Activated CD8-positive, alpha-beta memory T cell treated with anti-CD3 and anti-CD28 coated beads for 48 hours (primary cell): Measurements from ENCODE around the gene ROR1.
"Not testable (repeated sequence)": the region's sequence is repeated elsewhere in the genome, so short reads cannot be mapped to it uniquely, and the experiment has no call there.

Experiments
- DNase-seq, 3 experiments: peaks; one replicate each; pipeline ENCODE4 v3.0.0-alpha.2; 2020; ENCODE audit warnings: low read depth in 2 of 3, low spot score in 2 of 3

The ROR1 gene

DNA sequence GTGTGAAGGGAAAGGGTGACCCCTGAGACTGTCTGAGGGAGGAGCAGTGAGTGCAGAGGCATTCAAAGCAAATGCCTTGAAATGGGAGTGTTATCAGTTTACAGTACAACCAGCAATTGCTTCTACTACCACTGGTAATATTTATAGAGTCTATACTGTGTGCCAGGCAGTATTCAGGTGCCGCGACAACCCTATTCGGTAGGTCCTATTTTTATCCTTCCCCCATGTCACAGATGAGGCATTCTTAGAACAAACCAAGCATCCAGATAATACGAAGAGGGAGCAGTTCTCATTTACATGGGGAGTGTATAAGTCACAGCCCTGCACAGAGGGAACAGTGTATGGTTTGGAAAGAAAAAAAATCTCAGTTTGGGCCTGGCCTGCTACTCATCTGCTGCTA, 18.3 kb downstream of the ROR1 start:
- no peak for DNase-seq

DNA sequence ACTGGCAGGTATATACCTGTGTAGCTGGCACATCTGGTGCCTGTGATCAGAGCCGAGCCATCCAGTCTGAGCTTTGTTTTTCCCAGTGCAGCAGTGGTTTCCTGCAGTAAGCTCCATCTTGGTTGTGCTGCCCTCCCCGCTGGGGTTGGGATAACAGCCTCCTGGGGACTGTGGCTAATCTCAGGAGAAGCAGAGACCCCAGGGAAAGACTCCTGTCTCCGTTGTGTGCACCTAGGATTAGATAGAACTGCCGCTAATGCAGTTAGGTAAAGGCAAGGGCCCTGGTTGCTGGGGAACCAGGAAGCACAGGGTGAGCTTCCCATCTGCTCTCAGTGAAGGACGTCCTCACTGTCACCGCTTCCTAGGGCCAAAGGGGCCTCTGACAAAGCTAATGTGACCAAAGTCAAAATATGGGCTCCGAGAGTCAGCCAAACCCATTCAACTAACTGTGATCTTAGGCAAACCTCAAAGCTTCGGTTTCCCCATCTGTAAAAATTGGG, 20.0 kb downstream of the ROR1 start:
- no peak for DNase-seq

DNA sequence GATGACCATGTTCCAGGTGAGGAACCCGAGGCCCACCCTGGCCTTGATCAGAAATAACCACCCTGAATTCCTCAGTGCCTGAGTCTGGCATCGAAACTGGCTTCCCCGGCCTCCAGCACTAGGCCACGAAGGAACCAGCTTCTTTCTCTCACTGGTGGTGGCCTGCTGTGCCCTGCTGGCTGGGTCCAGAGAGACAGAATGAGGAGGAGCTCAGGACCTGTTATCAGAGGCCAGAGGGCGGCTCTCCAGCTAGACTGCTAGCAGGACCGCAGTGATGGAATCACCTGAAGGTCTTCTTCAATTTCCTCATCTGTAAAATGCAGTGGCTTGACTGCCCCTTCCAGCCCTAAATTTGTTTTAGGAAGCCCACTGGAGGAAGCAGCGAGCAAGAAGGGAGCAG, 20.5 kb downstream of the ROR1 start:
- DNase-seq = no peak

DNA sequence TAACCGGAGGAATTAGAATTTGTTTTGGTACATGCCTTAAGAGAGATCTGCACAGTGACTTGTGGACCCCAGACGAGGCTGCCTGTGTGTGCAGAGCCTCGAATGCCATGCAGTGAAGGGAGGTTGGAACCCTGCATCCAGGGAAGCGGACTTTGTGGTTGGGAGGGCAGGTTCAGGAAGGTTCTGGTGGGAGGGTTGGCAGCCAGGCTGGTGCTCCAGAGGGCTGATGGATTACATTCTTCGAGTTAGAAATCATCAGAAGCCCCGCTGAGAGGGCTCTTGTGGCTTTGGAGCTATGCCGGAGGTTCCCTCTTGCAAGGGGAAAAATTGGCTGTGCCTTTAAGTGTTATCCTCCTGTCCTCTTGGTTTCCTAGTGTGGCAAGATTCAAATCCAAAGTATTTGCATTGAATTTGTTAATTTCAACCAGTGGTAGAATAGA, 21.1 kb downstream of the ROR1 start:
- DNase-seq = no peak

DNA sequence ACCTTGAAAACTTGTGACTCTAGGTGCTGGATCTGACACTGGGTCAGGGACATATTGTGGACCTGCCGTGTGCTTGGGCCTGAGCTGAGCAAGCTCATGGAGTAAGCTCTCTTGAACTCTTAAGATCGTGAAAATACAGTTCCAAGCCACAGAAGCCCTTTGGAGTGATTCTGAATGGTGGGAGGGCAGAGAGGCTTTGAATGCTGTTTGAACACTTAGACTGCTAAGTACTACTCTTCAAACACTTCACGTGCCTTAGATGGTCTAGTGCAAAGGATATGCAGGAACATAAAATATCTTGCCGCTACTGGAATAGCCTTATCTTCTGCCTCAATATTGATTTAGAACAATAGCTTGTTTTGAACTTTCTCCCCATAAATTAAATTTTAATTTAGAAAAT, 21.6 kb downstream of the ROR1 start:
- no peak for DNase-seq

DNA sequence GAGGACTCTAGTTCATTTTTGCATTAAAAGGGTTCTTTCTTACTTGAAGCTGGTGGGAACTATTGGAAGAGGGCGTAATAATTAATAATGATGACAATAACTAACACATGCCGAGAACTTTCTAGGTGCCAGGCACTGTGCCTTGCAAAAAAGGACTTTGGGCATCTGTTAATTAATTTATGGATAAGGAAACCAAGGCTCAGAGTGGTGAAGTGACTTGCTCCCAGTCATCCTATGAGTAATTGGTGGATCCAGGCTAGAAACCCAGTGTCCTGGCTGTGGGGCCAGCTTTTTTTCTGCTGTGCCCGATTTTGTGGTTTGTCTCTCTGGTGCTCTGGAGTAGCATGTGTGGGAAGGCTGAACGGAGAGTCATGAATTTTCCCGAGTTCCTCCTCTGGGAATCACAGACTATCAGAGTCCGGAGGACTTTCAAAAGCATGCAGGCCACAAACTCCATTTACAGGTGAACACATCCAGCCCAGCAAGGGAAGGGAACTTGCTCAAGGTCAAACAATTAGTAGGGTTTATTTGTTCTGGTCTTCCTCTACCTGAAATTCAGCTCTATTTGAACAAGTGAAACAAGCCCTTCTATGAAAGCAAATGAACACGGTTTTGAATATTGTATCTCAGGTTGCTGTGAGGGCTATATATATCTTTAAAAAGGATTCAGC, 23.4 kb downstream of the ROR1 start:
- DNase-seq = no peak

DNA sequence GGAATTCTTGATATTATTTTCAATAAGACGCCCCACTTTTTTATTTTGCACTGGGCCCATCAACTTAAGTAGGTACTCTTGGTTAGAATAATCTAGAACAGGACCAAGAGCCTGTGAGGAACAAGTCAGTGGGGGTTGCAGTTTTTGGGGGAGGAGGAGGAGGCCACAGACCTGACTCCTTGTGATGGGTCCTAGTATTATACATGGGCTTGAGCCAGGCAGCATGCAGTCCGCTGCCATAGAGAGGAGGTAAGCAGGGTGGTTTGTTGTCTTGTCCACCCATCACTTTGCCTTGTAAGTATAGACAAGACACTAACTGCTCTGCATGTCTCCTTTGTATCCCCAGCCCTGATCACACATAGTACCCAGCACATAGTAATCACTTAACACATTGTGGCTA, 24.5 kb downstream of the ROR1 start:
- DNase-seq = no peak

DNA sequence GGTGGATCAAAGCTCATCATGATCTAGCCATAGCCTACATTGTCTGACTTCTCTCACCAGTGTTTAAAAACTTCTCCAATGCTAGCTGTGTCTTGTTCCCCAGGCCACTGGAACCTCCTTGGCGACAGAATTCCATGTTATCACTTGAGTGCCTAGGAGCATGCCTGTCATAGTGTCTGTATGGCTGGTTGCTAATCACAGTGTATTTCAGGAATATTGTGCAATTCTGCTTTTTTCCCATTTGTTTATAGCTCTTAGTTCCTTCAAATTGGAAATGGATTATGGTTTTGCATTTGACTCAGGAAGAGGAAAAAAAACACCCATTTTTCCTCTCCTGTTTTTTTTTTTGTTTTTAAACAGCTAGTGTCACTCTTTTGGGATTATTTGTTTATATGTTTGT, 25.5 kb downstream of the ROR1 start:
- no peak for DNase-seq

DNA sequence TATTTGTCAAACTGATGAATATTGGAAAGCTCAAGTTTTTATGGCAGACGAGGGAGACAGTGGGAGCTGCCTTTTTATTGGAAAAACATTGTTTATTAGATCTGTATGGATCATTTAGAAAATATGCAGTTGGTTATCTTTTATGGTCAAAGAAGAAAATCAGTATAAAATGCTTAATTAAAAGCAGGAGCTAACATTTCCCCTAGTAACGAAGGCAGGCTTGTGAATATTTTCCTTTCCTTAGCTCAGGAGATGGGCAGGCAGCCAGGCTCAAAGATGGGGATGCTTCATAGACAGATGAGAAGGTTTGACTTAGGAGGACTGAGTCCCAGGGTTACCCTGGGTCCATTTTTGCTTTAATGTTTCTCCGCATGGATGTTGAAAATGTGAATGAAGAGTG, 26.0 kb downstream of the ROR1 start:
- no peak for DNase-seq

DNA sequence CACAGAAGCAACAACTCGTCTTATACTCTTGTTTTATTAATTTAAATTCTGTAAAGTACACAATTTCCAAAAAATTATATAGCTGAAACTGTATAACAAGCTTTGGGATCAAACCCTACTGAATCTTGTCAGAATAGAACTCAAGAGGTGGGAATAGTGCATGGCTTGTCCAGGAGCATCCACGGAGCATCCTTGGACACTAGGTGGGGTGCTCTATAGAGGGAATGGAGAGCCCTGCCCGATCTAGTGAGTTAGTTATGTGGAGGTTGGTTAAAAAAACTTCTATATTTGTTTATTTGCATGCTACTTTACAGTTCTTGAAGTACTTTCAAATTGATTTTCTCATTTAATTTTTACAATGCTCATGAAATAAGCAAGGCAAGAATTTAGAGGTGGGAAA, 28.3 kb downstream of the ROR1 start:
- DNase-seq = no peak

DNA sequence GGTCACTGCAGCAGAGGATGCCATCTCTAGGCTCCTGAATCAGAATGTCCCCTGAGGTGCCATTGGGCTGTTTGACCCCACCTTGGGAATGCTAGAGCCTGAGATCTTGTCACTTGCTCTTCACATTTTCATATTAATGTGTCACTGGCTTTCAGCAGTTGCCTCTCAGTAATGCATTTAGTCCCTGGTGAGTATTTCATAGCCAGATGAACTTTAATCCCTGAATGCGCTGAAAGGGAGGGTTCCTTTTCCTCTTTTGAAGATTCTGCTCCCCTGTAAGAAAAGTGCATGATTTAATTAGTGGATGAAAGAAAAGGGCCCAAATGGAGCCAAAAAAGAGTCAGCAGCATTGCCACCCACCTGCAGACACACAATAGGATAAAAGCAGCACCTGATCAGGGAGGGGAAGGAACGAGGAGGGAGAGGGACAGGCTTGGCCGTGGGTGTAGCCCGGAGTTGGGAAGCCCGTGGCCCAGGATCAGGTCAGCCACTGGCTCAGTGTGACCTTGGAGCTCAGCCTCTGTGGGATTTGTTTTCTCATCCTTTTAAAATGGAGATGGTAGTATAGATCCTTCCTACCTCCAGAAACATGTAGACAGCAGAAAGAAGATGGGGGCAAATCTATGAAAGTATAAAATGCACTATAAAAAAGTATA, 31.1 kb downstream of the ROR1 start:
- DNase-seq = no peak

DNA sequence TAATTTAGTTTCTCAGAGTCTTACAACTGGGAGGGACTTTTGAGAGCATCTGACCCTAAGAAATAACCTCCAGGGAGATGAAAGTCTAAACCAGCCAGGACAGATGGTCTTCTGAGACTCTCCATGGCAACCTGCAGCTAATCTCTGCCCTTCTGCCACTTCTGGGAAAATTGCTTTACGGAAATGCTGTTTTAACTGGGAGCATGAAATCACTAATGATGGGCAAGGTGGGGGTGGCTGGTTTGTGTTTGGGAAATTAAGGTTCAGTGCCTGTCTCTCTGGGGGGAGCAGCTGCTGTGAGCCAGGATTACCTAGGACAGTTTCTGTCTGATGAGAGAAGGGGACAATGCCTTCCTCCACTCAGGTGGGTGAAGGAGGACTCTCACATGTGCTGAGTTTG, 33.2 kb downstream of the ROR1 start:
- no peak for DNase-seq

DNA sequence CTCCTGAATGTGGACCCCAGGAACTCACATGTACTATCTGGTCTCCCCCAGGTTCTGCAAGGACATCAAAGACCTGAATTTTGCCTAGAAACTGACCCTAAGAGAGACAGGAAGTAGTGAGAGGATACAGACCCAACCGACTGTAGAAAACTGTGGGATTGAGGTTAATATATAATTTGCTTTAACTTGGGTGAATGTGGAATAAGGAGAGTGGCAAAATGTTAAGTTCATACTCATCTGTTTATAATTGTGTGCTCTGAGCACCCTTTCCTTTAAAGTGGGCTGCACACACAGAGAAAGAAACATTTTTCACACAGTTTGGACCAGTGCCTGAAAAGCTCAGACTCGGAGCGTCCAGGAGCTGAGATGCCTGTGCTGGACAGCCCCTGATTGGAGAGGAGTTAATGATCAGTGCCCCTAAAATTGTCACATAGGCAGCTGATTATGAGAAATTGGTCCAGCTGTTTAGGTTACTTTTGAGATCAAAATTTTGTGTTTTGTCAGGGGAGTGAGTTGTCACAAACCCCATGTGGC, 37.2 kb downstream of the ROR1 start:
- no peak for DNase-seq

DNA sequence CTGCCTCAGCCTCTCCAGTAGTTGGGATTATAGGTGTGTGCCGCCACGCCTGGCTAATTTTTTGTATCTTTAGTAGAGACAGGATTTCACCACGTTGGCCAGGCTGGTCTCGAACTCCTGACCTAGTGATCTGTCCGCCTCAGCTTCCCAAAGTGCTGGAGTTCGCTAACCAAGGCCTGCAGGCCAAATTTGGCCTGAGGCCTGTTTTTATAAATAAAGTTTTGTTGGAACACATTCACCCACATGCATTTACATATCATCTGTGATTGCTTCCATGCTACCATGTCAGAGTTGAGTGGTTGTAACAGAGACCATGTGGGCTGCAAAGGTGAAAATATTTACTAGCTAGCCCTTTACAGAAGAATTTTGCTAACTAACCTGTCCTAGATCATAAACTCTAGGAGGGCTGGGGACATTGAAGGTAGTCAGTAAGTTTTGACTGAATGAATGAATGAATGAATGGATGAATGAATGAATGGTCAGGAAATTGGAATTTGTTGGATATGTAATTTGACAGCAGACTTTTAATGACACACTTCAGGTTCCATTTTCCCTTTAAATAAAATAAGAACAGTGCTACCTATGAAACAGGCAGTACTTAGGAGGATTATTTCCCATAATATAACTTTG, 38.4 kb downstream of the ROR1 start:
- DNase-seq = no peak

DNA sequence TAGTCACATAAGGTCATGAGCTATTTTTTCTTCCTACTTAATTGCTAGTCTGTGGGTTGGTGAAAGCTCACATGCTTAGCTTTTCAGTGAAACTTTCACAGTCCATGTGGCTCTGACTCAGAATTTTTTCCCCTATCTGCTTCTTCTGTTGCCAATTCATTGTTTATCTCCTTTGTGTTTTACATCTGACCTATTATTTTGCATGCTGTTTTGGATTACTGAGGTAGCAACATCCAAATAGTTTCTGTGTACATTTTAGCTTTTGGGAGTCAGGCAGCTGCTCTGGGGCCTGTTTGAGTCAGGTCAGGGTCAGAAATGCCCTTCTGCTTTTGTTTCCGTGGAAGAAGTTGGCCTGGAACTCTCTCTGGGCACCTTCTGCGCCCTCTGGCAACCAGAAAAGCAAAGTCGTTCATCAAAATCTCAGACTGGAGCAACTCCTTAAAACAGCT, 40.0 kb downstream of the ROR1 start:
- DNase-seq = no peak

DNA sequence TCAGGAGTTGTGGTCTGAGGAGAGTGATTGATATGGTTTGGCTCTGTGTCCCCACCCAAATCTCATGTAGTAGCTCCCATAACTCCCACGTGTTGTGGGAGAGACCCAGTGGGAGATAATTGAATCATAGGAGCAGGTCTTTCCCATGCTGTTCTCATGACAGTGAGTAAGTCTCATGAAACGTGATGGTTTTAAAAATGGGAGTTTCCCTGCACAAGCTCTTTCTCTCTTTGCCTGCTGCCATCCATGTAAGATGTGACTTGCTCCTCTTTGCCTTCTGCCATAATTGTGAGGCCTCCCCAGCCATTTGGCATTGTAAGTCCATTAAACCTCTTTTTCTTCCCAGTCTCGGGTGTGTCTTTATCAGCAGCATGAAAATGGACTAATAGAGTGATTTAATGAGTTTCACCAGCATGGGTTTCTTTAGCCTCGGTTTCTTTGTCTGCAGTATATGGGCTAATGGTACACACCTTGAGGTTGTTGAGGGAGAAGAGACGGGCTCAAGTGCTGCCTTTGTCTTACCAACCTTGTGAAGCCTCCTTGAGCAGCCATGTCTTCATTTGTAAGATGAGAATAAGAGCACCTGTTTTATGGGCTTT, 42.5 kb downstream of the ROR1 start:
- DNase-seq = not testable (repeated sequence)

DNA sequence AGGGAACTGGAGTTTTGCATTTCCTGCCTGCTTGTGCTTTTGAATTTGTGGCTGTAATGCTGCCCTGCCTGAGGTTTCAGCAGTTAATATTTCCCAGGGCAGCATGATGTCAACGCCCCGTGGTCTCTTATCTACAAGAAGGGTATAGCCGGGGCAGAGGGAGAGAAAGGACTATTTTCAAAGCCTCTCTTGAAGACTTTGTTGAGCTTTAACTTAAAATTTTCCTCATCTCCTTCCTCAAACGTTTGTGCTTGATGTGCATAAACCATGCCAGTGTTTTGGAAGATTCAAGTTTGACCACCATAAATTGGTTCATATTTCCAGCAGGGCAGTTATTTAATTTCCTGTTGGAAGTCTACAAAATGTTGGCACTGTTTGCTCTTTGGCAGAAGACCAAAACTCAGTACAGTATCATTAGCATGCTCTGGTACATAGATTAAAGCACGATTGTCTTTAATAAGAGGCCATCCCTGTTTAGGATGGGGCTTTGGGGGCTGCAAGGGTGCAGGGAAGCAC, 43.4 kb downstream of the ROR1 start:
- DNase-seq = no peak

DNA sequence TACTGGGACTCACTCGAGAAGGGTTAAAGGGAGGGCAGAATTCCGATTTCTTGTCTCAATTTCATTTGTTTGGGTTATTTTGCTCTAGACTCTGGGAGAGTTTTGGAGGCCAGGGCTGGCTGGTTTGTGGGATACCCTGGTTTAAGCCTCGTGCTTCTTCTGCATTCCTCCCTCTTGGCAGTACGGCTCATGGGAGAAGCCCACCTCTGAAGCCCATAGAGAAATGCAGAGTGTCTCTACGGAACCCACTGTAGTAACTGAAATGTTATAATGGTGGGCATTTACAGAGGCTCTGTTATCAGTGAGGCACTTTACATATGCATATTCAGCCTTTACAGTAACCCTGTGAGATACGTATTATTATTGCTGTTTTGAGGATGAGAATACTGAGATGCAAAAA, 43.9 kb downstream of the ROR1 start:
- no peak for DNase-seq

DNA sequence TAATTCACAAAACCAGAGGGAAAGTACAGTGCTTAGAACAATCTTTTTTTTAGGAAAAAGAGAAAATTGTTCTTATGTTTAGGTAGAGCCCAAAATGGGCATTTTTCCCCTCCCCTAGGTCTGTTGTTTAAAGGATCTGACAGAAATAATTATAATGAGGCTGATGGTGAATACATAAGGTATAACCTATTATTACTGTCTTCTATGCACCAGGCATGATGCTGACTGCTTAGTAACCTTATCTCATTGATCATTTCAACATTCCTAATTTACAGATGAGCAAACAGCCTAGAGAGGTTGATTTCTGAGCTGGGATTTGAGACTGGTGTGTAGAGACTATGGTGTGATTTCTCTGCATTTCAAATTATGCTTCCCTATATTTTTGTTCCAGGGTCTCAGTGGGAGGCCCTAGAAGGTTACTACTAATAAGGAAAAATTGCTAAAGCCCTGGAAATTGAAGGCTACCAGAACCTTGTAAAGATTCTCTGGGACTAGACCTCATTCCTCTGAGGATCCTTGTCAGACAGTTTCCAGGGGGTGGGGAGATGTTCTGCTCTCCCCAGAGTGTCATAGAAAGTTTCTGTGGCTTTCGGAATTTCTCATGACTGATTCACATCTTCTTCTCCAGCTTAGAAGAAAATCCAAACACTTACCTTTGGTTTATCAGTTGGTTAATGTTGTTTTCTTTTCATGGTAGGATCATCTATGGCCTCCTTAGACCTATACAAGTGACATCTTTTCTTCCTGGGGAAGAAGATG, 44.9 kb downstream of the ROR1 start:
- no peak for DNase-seq

DNA sequence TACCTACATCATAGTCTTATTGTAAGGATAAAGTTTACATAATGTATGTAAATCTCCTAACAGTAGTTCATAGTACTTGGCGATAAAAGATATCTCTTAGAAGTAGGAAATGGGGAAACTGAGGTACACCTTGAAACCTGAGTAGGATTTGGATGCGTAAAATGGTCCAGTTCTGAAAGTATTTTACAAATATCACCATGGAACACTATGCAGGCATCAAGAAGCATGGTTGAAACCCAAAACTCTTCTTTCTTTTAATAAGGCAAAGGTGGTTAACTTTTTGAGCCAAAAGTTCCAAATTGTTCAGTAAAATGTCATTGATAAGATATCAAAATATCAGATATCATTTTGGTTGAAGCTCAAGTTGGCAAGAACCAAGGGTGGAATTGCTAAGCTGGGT, 46.0 kb downstream of the ROR1 start:
- DNase-seq = no peak
